H1 (cell line): ENCODE data around the gene SHISAL1. TPM values are rescaled to one million over a fixed set of nuclear protein-coding genes. Genes with fewer than 3 reads are reported as not detected.

Source experiments
- CTCF ChIA-PET: fragments of 300-600 bp; sonication (Branson Sonifier 250); formaldehyde crosslinking; loops from one replicate; lab custom pipeline; 2021; ENCODE audit not compliant: partially characterized antibody; lab: Charles Lee
- POLR2A ChIA-PET: fragments of 300-600 bp; sonication (Branson Sonifier 250); formaldehyde crosslinking; loops from one replicate; lab custom pipeline; 2021; ENCODE audit warnings: inconsistent platforms; ENCODE audit not compliant: partially characterized antibody; lab: Charles Lee
- DNase-seq, 2 experiments: peaks; one replicate each; pipeline versions ENCODE4 v3.0.0 to v3.0.0-alpha.2; 2010 to 2022; ENCODE audit warnings: low spot score in 2 of 2, low read depth in 1 of 2, mixed read lengths in 1 of 2
- FAIRE-seq: peaks from 2 replicates; lab custom pipeline; 2011; peaks lifted over from hg19 to GRCh38; lab: Jason Lieb, UNC
- H2AFZ ChIP-seq: 2 replicates; pipeline ENCODE4 v1.8.1; 2012; ENCODE audit warnings: low read length, inconsistent platforms
- H2AK5ac ChIP-seq: 2 replicates; pipeline ENCODE4 v1.6.1; 2013; ENCODE audit warnings: low read depth, low read length
- H2BK120ac ChIP-seq: replicated peaks from 2 replicates; pipeline ENCODE3; 2013; ENCODE audit warnings: low read depth, low read length, inconsistent platforms
- H2BK12ac ChIP-seq: 2 replicates; pipeline ENCODE4 v1.6.1; 2013; ENCODE audit warnings: low read depth, low read length
- H2BK15ac ChIP-seq: 2 replicates; pipeline ENCODE4 v1.6.1; 2013; ENCODE audit warnings: low read length
- H2BK20ac ChIP-seq: 2 replicates; pipeline ENCODE4 v1.6.1; 2013; ENCODE audit warnings: low read length
- H2BK5ac ChIP-seq: 2 replicates; pipeline ENCODE4 v1.6.1; 2013; ENCODE audit warnings: low read depth, low read length
- H3K14ac ChIP-seq: 2 replicates; pipeline ENCODE4 v1.6.1; 2013; ENCODE audit warnings: inconsistent platforms; ENCODE audit not compliant: insufficient read length
- H3K18ac ChIP-seq: 2 replicates; pipeline ENCODE4 v1.6.1; 2013; ENCODE audit warnings: low read length; ENCODE audit errors: extremely low read depth
- H3K23ac ChIP-seq: 2 replicates; pipeline ENCODE4 v1.6.1; 2013; ENCODE audit warnings: inconsistent platforms; ENCODE audit not compliant: insufficient read length
- H3K23me2 ChIP-seq: 2 replicates; pipeline ENCODE4 v1.6.1; 2013; ENCODE audit warnings: low read depth, low read length
- H3K27ac ChIP-seq: 2 replicates; pipeline ENCODE4 v1.6.1; 2011; ENCODE audit warnings: low read depth, low read length, inconsistent platforms
- H3K27me3 ChIP-seq, 4 experiments: replicated peaks in 1 of 4; 1 replicate in 1 of 4; 2 replicates in 3 of 4; pipeline versions ENCODE4 v1.6.1 to v1.8.1; 2011 to 2013; ENCODE audit warnings: low read length in 3 of 4, mild to moderate bottlenecking in 3 of 4, inconsistent platforms in 2 of 4, mixed read lengths in 2 of 4, moderate library complexity in 1 of 4; ENCODE audit not compliant: control insufficient read depth in 3 of 4, insufficient read depth in 3 of 4; ENCODE audit errors: extremely low read depth in 1 of 4
- H3K36me3 ChIP-seq, 4 experiments: 2 replicates each; pipeline versions ENCODE4 v1.6.1 to v1.8.1; 2011 to 2013; ENCODE audit warnings: mild to moderate bottlenecking in 4 of 4, low read length in 3 of 4, moderate library complexity in 2 of 4, control low read depth in 1 of 4, inconsistent platforms in 1 of 4; ENCODE audit not compliant: insufficient read depth in 4 of 4, control insufficient read depth in 2 of 4
- H3K4ac ChIP-seq: replicated peaks from 2 replicates; pipeline ENCODE3; 2013; ENCODE audit warnings: low read length, low read depth, mixed read lengths, inconsistent platforms; ENCODE audit not compliant: insufficient read length
- H3K4me1 ChIP-seq, 4 experiments: replicated peaks in 1 of 4; 1 replicate in 1 of 4; 2 replicates in 3 of 4; pipeline versions ENCODE4 v1.6.1 to v1.8.1; 2011 to 2013; ENCODE audit warnings: low read length in 3 of 4, inconsistent platforms in 2 of 4, mixed read lengths in 1 of 4; ENCODE audit not compliant: insufficient read depth in 4 of 4, control insufficient read depth in 3 of 4
- H3K4me2 ChIP-seq, 2 experiments: 2 replicates each; pipeline versions ENCODE4 v1.6.1 to v1.8.1; 2011 to 2013; ENCODE audit warnings: low read depth in 2 of 2, low read length in 2 of 2, control low read depth in 1 of 2, inconsistent platforms in 1 of 2, mild to moderate bottlenecking in 1 of 2; ENCODE audit not compliant: insufficient read depth in 1 of 2
- H3K4me3 ChIP-seq, 4 experiments: fragments of 200-600, 300-600 bp in 1 of 4; sonication (generic), shearing (Covaris generic), sonication (Bioruptor Twin) in 1 of 4; 2 replicates each; pipeline versions ENCODE4 v1.5.1 to v1.8.1; 2011 to 2016; ENCODE audit warnings: low read length in 4 of 4, low read depth in 3 of 4, control low read depth in 2 of 4, inconsistent platforms in 2 of 4, mild to moderate bottlenecking in 2 of 4, mixed read lengths in 1 of 4, moderate library complexity in 1 of 4; ENCODE audit not compliant: insufficient read depth in 2 of 4; ENCODE audit errors: extremely low read depth in 1 of 4
- H3K56ac ChIP-seq: replicated peaks from 2 replicates; pipeline ENCODE3; 2013; ENCODE audit warnings: low read depth, mild to moderate bottlenecking, mixed read lengths, low read length, inconsistent platforms; ENCODE audit not compliant: insufficient read length
- H3K79me1 ChIP-seq: 2 replicates; pipeline ENCODE4 v1.6.1; 2013; ENCODE audit warnings: low read depth, low read length, control low read depth
- H3K79me2 ChIP-seq, 2 experiments: 2 replicates each; pipeline versions ENCODE4 v1.6.1 to v1.8.1; 2012 to 2013; ENCODE audit warnings: low read length in 2 of 2, mild to moderate bottlenecking in 2 of 2, inconsistent platforms in 1 of 2; ENCODE audit not compliant: insufficient read depth in 2 of 2, control insufficient read depth in 1 of 2
- H3K9ac ChIP-seq, 4 experiments: replicated peaks in 1 of 4; 1 replicate in 1 of 4; 2 replicates in 3 of 4; pipeline versions ENCODE4 v1.6.1 to v1.8.1; 2011 to 2013; ENCODE audit warnings: low read depth in 3 of 4, low read length in 3 of 4, control low read depth in 2 of 4, mild to moderate bottlenecking in 2 of 4, moderate library complexity in 2 of 4, inconsistent platforms in 1 of 4; ENCODE audit errors: extremely low read depth in 1 of 4
- H3K9me3 ChIP-seq, 2 experiments: 2 replicates each; pipeline versions ENCODE4 v1.6.1 to v1.8.1; 2012 to 2013; ENCODE audit warnings: mild to moderate bottlenecking in 2 of 2, moderate library complexity in 2 of 2, control low read depth in 1 of 2, inconsistent platforms in 1 of 2, low read depth in 1 of 2, low read length in 1 of 2, mixed read lengths in 1 of 2; ENCODE audit not compliant: insufficient read depth in 2 of 2
- H4K20me1 ChIP-seq, 2 experiments: replicated peaks in 1 of 2; 2 replicates each; pipeline versions ENCODE3 to v1.8.1; 2011 to 2013; ENCODE audit warnings: inconsistent platforms in 2 of 2, low read length in 2 of 2, mild to moderate bottlenecking in 1 of 2; ENCODE audit not compliant: insufficient read depth in 2 of 2, control insufficient read depth in 1 of 2
- H4K5ac ChIP-seq: 2 replicates; pipeline ENCODE4 v1.6.1; 2013; ENCODE audit warnings: low read length, low read depth, mixed read lengths, inconsistent platforms; ENCODE audit not compliant: insufficient read length
- H4K8ac ChIP-seq: 2 replicates; pipeline ENCODE4 v1.8.0; 2013; ENCODE audit warnings: mild to moderate bottlenecking, moderate library complexity, low read length, inconsistent platforms; ENCODE audit not compliant: insufficient read depth; ENCODE audit errors: extremely low read depth
- H4K91ac ChIP-seq: replicated peaks from 2 replicates; pipeline ENCODE3; 2013; ENCODE audit warnings: low read length, mixed read lengths, inconsistent platforms; ENCODE audit not compliant: insufficient read length
- EGR1 ChIP-seq: IDR thresholded peaks from 2 replicates; pipeline ENCODE4 v1.6.1; 2011; ENCODE audit warnings: low read depth, low read length, borderline replicate concordance
- GABPA ChIP-seq: IDR thresholded peaks from 2 replicates; pipeline ENCODE4 v1.6.1; 2011; ENCODE audit warnings: mild to moderate bottlenecking, low read length, moderate library complexity, borderline replicate concordance; ENCODE audit not compliant: insufficient read depth
- SIN3A ChIP-seq, 2 experiments: IDR thresholded peaks in 1 of 2; conservative IDR thresholded peaks in 1 of 2; 2 replicates each; pipeline ENCODE4 v1.6.1; 2011 to 2012; ENCODE audit warnings: low read length in 2 of 2, improper control_type of control experiment in 1 of 2, low read depth in 1 of 2, mild to moderate bottlenecking in 1 of 2
- SIRT6 ChIP-seq: IDR thresholded peaks from one replicate; pipeline ENCODE4 v1.7.1; 2012; ENCODE audit warnings: low read length, inconsistent platforms
- SP1 ChIP-seq: IDR thresholded peaks from 2 replicates; pipeline ENCODE4 v1.6.1; 2011; ENCODE audit warnings: low read depth, low read length
- SP4 ChIP-seq: IDR thresholded peaks from 2 replicates; pipeline ENCODE4 v1.6.1; 2012; ENCODE audit warnings: low read length, inconsistent platforms
- TAF7 ChIP-seq: optimal IDR thresholded peaks from 2 replicates; pipeline ENCODE3; 2011; ENCODE audit warnings: low read depth, mild to moderate bottlenecking, inconsistent platforms, low read length, moderate library complexity, borderline replicate concordance
- WGBS, 2 experiments: shearing (Covaris generic) in 1 of 2; methylation state at CpG; one replicate each; pipeline versions ENCODE4 v1.1.6 to v1.1.7; 2013 to 2015; ENCODE audit warnings: low lambda C conversion rate in 2 of 2, mixed read lengths in 2 of 2, inconsistent platforms in 1 of 2, low coverage in 1 of 2, missing lambda C conversion rate in 1 of 2; ENCODE audit not compliant: insufficient replicate concordance in 2 of 2, insufficient coverage in 1 of 2, insufficient read length in 1 of 2; ENCODE audit errors: extremely low coverage in 1 of 2, missing lambda C conversion rate in 1 of 2; 5-methylcytosine and 5-hydroxymethylcytosine counted together
- polyA plus RNA-seq, 7 experiments: library from polyadenylated mRNA; depleted of rRNA in 3 of 7; stranded (reverse) in 5 of 7; unstranded in 2 of 7; fragments of >200 nt in 5 of 7; fragments of 200-250 nt in 2 of 7; gene quantifications; 1 replicate in 5 of 7; 2 replicates in 1 of 7; 4 replicates in 1 of 7; pipeline versions ENCODE4 v1.2.1 to v1.2.3, GENCODE V29; 2011 to 2013; ENCODE audit warnings: missing spikeins in 2 of 7, mixed read lengths in 2 of 7
- total RNA-seq: library from RNA; stranded (reverse); fragmentation: NEBNext Ultra II Directional; extraction: Animal tissue kit (Norgen Biotek cat#: 25700); gene quantifications from 2 replicates; pipeline ENCODE4 v1.2.1, GENCODE V29; 2021

Gene SHISAL1
- total and polyA plus RNA-seq, 2 of the 8 experiments (the other 6 are each of a cell fraction or from before 2014, with no cell fraction given): 3.7 to 5.8 TPM

- Histone ChIP-seq H3K4me2 (no peak overlapping the region), H2BK12ac (0 out of 2 replicates have a peak overlapping the region, but pooled peaks have one; percentile 92), H2BK20ac (no peak overlapping the region), H3K18ac (no peak overlapping the region), H3K23me2 (no peaks in the 10 kb centered on the region), H2BK15ac (no peak overlapping the region), H3K27ac (no peak overlapping the region), H2BK120ac (no peak overlapping the region), H3K4me3 (no peak overlapping the region), H3K4me1 (peaks cover 0 to 11% (median 6%) of the 10 kb centered on the region in 4 experiments; a peak in 6 of 7 replicates), H4K8ac (no peak overlapping the region; the same call in 1 of the 2 replicates), H3K79me2 (no peaks in the 10 kb centered on the region), H3K9ac (no peak overlapping the region), H3K4ac (no peak overlapping the region), H3K14ac (no peak overlapping the region), H2AFZ (no peak overlapping the region), H4K91ac (peak overlapping the region; percentile 33), H3K23ac (no peak overlapping the region), H3K36me3 (no peaks in the 10 kb centered on the region), H4K5ac (no peak overlapping the region), H2BK5ac (no peak overlapping the region), H4K20me1 (no peaks in the 10 kb centered on the region), H2AK5ac (no peak overlapping the region), H3K27me3 (no peaks in the 10 kb centered on the region), H3K9me3 (no peaks in the 10 kb centered on the region), H3K56ac (no peak overlapping the region), H3K79me1 (no peaks in the 10 kb centered on the region)
- 91% methylated on average over 13 of the region's 13 CpGs; no CpG with 5 or more reads in 1 of the 2 experiments for WGBS, 2 experiments
- DNase-seq: no peak
- POLR2A ChIA-PET: no interaction called here
- CTCF ChIA-PET: interaction anchor here (0.9 to 1.0 kb wide), 3 partner anchors 8 to 97 kb away, joined by 3 to 4 read pairs (median 3); partner anchors contain the start of gene PARVG
- FAIRE-seq: no peak
- no peak for TF ChIP-seq GABPA
- no peak for TF ChIP-seq EGR1
- no peak for TF ChIP-seq SIRT6
- no peak for TF ChIP-seq SIN3A (conservative IDR thresholded peaks at IDR 0.05 in 1 of 2, IDR thresholded peaks at IDR 0.05 in 1 of 2; ENCODE audit: low read depth in 1 of 2, low read length in 2 of 2)
- TF ChIP-seq SP4: no peak
- TF ChIP-seq SP1: no peak
- no peak for TF ChIP-seq TAF7
Observed at GRCh38 chr22:44277386-44278135, 35.2 kb downstream of the SHISAL1 start.
